Left cardiac atrium (tissue), 4 donors: Measurements from ENCODE around the gene TMEM51. TPM values are rescaled to one million over a fixed set of nuclear protein-coding genes. Genes with fewer than 3 reads are reported as not detected.

ENCODE experiments used
- ATAC-seq, 2 donors: fragments of 200-7000 bp; cut with Tn5 transposase; one replicate each; pipeline ENCODE4 v1.9.1; 2020; ENCODE audit warnings: mild to moderate bottlenecking in 2 of 2, moderate library complexity in 2 of 2
- DNase-seq: peaks from one replicate; pipeline ENCODE4 v3.0.0-alpha.2; 2020
- intact Hi-C, 2 donors: fragments of 100-400 bp; cut with DNase I; formaldehyde crosslinking; loops; one replicate each; pipeline versions ENCODE4 v1.14.1 to v1.15.1; 2022 to 2023
- total RNA-seq, 2 donors: library from RNA; stranded (reverse); fragmentation: NEBNext Ultra II Directional; extraction: Animal tissue kit (Norgen Biotek cat#: 25700); gene quantifications; one replicate each; pipeline ENCODE4 v1.2.1, GENCODE V29; 2021
- donor health status: DM: no; HTN: yes; CAD: no.
- donor health status: DM: no; HTN: yes; CAD: no; lungs with severe emphysema.
- donor health status: DM: yes; HTN: yes; CAD: no.
- donor health status: Dilated cardiomyopathy.

Gene TMEM51
- total RNA-seq, 2 donors from 2014 or later, result 4.2 to 4.3 TPM

DNA sequence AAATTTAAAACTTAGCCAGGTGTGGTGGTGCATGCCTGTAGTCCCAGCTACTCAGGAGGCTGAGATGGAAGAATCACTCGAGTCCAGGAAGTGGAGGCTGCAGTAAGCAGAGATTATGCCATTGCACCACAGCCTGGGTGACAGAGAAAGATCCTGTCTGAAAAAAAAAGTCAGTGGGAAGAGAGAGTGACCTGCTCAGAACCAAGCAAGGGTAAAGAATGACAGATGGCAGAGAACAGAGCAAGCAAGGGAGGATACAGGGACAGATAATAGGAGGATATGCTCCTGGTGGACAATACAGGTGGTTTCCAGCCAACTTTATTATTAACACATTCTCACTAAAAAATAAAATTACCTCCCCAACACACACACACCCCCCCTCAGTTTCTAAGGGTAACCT lies 4.6 kb upstream of the TMEM51 start:
- ATAC-seq, result no peak
- DNase-seq, result no peak
- intact Hi-C loops, result no loop called here

DNA sequence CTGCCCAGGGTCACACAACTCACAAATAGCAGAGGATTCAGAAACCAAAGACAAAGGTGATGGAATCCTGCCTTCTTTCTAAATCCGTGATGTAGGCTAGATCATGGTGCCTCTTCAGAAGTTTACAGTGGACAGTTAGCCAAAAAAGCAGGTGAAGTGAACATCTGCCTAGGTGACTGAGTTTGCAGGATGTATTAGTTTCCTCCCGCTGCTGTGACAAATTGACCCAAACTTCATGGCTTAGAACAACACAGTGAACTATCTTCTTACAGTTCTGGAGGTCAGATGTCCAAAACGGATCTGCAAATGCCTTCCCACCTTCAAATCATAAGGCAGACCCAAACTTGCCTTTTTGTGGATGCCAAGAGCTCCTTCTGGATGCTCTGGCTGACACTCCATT lies 3.2 kb upstream of the TMEM51 start:
- no peak for ATAC-seq
- no peak for DNase-seq
- intact Hi-C loops, result loop anchor here in 1 of 2 donors (5.0 kb wide), 1 partner anchor 122 kb away; no protein-coding TSS in a partner anchor

DNA sequence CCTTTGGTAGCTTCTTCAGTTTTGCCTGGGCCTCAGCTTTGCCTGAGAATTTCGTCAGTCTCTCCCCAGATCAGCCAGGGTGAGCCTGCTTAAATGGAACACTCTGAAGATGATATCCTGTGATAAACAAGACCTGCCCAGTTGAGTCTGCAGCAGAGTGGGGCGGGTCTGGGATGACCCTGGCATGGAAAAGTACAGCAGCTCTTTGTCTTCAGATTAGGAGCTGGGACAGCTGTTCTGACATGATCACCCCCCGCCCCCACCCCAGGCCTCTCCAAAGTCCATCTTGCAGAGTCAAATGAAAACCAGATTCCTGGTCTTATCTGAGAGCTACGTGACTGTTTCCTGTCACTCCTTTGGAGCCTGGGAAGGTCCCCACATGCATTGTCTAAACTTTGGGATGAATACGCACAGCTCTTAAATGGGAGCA lies 2.2 kb upstream of the TMEM51 start:
- intact Hi-C loops, result loop anchor here in 1 of 2 donors (5.0 kb wide), 1 partner anchor 121 kb away; no protein-coding TSS in a partner anchor
- DNase-seq (no peak), ATAC-seq (no peak)

DNA sequence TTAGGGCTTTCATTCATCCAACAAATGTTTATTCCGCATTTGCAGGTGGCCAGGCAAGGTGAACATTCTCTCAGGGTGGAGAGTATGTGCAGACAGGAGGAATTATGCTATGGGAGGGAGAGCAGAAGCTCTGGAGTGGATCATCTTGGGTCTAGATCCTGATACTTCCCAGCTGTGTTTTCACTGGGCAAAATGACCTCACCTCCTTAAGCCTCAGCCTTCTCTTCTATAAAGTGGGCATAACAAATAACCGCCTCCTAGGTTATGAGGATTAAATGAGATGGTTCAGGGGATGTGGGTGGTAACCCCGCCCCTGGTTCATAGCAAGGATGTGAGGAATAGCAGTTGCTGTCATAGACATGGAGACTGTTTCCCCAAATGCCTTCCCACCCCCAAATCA lies 1.7 kb upstream of the TMEM51 start:
- intact Hi-C loops, result loop anchor here in 1 of 2 donors (5.0 kb wide), 1 partner anchor 120 kb away; no protein-coding TSS in a partner anchor
- no peak for ATAC-seq
- DNase-seq, result no peak

DNA sequence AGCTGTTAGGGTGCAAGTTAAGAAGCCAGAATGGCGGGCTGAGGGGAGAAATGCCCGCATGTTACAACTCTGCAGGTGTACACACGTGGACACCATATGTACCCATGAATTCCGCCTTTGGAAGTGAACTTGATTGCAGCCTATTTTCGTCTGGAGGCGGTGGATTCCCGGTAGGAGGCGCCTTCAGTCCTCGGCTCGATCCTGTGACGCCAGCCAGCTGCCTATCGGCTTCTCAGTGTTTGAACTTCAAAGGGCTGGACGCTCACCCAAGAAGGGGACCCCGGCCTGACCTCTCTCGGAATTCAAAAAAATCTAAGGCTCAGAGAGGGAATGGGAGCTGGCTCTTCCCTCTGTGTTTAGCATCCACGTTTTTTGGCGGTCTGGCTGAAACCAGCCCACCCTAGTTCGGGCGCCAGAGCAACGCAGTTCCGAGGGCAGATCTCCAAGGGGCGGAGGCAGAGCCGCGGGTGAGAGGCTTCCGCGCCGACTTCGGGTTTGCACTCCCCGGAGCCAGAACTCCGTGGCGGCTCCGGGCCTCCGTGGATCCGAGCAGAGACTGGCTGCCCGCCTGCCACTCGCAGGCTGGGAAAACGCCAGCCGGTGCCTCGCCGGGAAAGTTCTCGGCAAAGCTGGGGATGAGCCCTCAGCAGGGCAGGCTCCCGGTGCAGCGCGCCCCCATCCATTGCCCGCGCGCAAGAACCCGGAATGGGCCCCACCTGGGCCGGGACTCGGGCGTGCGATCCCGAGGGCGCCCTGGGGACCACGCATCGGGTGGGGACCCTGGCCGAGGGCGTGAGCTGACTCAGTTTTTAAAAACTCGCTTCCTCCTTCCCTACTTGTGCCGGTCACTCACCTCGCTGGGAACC lies 996 bp upstream of the TMEM51 start:
- ATAC-seq (peak; percentile 67 to 71), DNase-seq (peak; percentile 88)
- intact Hi-C loops, result loop anchor here in 1 of 2 donors (5.0 kb wide), 1 partner anchor 120 kb away; no protein-coding TSS in a partner anchor

DNA sequence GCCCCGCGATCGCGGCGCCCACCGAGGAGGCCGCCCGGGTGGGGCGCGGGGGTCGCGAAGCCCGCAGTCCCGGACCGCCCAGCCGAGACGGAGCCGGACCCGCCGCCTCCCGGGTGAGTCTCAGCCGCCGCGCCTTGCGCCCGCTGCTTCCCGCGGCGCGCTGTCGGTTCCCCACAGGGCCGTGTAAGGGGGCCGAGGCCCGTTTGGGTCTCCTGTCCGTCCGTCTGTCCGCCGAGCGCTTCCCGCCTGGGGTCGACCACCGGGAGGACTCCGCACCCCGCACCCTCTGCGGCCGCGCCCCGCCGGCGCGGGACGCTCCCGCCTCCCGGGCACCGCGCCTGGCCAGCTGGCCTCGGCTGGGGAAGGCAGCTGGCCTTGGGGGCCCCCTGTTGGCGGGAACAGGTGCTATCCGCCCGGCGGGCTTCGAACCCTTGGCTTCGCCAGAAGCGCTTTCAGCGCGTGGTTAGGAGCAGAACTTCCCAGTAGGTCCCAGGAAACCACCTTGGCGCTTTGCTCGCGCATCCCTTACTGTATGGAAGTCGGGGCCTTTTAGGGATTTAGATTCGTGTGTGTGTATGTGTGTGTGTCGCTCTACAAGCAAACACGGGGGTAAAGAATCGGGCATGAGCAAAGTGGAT lies 414 bp downstream of the TMEM51 start:
- intact Hi-C loops, result loop anchor here (1.0 to 5.0 kb wide), 2 partner anchors 118 kb away; no protein-coding TSS in a partner anchor

DNA sequence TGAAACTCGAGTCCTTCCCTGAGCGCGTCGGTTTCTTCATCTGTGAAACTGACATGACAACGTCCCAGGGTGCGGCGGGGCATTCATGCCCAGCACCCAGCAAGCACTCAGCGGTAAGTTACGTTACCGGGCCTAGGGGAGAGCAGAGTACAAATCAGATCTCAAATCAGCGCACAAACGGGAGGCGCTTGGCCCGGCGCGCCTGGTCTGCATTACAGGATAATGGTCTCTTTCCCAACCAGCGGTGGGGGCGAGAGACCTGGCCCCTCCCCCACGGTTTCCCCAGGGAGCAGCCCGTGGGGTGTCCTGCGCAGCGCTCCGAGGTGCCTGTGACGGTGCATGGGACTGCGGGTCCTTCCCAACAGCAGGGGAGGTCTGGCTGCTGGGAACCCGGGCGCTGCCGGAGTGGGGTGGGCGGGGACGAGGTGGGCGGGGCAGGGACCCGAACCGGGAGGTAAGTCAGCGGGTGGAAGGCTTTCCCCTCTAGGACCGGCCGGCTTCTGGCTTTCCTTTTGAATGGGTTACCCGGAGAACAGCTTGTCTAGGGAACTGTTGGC lies 1.0 kb downstream of the TMEM51 start:
- ATAC-seq (peak in 1 of 2 donors; percentile 1), DNase-seq (peak; percentile 44)
- intact Hi-C loops, result loop anchor here (1.0 to 5.0 kb wide), 2 partner anchors 118 kb away; no protein-coding TSS in a partner anchor

More for the DNA sequence above, 414 bp downstream of the TMEM51 start:
- ATAC-seq (peak; percentile 50 to 55), DNase-seq (peak; percentile 73)

DNA sequence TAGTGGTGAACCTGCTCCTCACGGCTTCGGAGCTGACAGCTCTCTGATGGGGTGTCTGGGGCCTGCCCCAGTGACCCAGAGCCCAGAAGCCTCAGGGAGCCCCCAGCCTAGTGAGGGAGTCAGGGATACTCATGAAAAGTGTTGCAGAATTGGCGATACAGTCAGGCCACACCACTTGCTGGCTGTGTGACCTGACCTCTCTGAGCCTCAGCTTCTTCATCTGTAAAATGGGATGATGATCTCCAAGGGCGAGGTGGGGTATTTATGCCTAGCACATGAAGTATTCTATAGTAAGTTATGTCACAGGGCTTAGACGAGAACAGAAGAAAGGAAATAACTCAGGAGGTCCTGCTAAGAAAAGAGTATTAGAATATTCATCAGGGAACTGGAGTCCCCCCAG lies 1.6 kb downstream of the TMEM51 start:
- DNase-seq, result no peak
- intact Hi-C loops, result no loop called here
- ATAC-seq, result no peak

DNA sequence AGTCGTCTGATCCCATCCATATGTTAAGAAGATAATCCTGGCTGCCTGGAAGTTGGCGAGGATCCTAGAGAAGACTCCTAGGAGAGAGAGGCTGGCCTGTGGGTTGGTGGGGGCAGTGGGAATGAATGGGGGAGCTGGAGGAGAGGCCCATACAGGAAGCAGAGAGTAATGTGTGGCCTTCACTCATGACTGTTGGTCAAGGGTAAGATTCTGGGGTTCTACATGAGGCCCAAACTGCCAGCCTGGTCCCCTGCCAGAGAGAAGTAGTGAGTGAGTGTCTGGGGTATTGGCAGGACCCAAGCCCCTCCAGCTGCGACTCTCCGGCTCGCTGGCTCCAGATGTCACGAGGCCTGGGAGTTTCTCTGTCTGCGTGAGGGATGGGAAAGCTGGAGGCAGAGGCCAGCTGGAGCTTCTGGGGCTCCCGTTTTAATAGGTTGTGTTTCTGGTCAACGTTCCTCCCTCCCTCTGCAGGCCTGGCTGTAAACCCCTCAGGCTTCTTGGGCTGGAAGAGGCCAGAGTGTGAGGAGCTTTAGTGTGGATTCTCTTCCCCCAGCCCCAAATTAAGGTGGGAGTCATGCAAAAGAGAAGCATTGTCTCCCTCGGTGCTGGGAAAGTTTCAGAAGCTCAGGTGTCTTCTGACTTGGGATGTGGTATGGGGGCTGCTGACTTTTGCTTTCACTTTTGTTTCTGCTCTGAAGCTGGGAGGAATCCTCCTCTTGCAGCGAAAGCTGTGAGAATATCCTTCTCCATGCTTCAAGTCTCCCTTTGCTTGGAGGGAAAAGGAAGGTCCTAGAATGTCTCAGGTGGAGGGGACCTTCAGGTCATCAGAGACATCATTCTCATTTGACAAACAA lies 2.6 kb downstream of the TMEM51 start:
- no peak for DNase-seq
- intact Hi-C loops, result no loop called here
- no peak for ATAC-seq

DNA sequence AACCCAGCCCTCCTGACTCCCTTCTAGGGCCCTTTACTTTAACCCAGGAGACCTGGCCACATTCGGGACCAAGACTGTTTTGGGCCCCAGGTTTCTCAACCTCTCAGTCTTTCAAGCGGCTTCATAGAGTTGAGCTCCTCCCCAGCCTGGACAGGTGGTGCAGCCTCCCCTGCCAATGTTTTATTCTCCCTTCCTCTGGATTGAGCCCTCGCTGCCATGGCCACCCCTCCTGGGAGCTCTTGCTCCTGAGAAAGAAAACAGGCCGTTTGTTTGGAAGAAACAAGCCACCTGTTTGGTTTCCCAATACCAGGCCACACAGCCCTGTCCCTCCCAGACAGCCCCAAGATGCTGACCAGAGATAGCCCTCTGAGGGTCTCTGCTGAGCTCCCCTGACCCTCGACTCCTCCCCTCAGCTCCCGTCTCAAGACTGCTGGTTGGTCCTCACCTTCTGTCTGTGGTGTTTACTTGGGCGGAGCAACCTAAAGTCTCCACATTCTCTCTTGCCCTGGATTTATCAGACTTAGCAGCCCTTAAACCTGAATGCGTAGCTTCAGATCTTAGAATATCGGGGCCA lies 3.3 kb downstream of the TMEM51 start:
- DNase-seq (no peak), ATAC-seq (no peak)
- intact Hi-C loops, result no loop called here

DNA sequence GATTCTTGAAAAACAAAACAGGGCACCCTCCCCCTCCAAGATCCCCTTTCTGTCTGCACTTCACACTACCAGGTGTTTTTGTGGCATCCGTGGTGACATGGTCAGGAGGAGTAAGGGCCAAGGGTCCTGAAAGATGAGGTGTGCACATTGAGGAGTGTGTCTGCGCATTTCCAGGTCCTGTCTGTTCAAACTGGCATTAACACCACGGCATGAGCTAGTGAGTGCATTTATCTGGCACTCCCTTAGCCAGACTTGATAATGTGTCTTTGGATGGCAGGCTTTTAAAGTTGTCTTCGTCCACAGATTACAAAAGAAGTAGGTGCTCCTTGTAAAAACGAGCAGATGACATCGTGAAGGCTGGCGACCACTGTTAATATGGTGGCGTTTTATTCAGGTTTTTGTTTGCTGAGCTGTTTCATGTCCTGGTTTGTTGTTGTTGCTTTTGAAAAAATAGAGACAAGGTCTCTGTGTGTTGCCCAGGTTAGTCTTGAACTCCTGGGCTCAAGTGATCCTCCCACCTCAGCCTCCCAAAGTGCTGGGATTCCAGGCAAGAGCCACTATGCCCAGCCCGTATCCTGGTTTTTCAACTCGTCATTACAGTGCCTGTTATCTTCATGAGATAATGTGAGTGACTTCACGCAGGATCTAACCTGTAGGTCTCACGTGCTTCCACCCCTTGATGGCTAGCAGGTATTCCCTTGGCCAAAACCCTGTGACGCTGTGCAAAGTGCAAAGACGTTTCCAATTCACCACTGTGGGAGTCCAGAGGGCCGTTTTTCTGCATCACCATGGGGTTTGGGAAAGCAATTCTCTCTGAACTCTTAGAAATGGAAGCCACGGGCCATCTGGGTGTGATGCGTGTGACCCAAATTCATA lies 4.2 kb downstream of the TMEM51 start:
- ATAC-seq (no peak), DNase-seq (no peak)
- intact Hi-C loops, result no loop called here

DNA sequence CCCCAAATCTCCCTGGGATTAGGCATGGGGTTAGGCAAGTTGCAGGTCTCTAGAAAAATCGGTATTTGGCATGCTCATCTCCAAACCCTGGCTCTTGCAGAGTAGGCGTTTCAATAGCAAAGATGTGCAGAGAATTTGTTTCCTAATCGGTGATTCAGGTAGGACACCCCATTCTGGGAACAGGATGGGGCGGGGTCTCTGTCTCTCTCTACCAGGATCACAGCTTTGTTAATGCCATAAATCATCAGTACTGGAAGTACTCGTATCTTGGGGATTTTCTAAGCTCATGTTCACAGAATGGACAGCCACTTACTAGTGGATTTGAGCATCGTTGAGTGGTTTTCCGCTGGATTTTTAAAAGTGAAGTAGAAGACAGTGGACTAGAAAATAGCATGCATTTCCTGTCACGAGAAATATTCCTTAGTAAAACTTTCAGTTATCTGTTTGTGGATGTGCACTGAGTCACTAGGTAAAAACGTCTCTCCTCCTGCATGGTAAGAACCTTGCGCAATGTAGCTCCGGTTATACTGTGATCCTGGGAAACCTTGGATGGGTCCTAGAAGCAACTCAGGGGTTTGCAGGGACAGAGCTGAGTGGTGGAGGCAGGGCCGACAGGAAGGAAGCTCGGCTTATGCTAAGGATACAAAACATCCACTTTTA lies 5.1 kb downstream of the TMEM51 start:
- ATAC-seq, result no peak
- intact Hi-C loops, result no loop called here
- no peak for DNase-seq

DNA sequence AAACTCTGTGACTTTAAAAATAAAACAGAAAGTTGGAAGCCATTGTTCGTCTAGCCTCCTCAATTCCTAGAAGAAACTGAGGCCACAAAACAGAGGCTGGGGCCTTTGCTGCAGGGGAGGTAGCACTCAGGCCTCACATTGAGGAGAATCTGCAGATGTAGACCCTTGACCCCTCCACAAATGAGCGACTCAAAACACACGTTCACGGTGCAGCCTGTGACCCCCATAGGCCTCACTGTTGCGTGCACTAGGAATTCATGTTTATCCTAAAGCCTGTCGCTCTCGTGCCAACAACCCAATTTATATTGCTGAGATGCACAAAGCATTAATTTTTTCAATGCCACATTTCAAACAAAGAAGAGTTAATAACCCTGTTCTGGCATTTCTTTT lies 5.6 kb downstream of the TMEM51 start:
- intact Hi-C loops, result no loop called here

DNA sequence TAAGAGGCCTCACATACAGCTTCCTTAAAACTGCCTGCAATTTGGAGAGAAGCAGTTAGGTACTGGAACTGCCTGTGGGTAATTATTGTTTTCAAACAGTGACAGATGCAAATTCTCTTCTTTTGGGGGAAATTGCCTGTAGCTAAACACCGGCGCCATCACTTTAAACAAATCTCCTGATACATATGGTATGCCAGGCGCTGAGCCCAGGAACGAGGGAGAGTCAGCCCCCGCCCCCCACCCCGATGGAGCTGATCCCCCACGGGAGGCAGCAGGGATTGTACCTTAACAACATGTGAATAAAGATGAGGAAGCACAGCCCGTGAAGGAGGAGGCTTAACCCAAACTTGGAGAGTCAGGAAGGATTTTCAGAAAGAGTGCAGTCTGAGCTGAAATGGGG lies 7.1 kb downstream of the TMEM51 start:
- DNase-seq (no peak), ATAC-seq (no peak)
- intact Hi-C loops, result no loop called here

More for the DNA sequence above, 5.6 kb downstream of the TMEM51 start:
- ATAC-seq (no peak), DNase-seq (no peak)

DNA sequence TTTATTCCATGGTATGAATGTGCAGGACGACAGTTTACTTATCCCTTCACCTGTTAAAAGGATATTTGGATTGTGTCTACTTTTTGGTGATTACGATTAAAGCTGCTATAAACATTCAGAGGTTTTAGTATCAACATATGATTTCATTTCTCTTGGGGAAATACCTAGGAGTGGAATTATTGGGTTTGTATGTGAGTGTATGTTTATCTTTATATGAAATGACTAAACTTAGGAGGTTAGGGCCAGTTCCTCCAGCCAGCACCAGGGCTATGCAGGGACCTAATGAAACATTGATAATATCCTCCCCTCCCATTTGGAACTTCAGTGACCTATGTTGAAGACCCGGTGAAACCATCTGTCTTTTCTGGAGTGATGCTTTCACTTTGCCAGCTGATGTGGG lies 13.8 kb downstream of the TMEM51 start:
- DNase-seq, result no peak
- ATAC-seq, result no peak
- intact Hi-C loops, result no loop called here

DNA sequence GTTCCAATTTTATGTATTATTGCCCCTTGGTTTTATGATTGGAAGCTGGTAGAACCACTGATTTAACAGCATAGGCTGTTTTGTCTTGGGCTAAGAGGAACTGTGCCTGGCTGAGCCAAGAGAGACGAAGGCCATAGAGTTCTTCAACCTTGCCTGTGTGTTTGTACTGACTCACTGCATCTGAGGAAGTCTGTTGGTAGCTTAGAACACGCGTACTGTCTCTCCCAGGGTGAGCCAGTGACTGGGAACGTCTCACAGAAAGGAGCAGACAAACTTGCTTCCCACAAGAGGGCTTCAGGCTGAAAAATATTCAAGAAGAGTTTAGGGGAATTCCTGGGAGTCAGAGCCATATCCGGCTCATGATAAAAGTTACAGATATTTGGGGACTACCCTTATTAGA lies 14.9 kb downstream of the TMEM51 start:
- intact Hi-C loops, result no loop called here
- DNase-seq, result no peak
- peak in 1 of 2 donors; percentile 80 for ATAC-seq

DNA sequence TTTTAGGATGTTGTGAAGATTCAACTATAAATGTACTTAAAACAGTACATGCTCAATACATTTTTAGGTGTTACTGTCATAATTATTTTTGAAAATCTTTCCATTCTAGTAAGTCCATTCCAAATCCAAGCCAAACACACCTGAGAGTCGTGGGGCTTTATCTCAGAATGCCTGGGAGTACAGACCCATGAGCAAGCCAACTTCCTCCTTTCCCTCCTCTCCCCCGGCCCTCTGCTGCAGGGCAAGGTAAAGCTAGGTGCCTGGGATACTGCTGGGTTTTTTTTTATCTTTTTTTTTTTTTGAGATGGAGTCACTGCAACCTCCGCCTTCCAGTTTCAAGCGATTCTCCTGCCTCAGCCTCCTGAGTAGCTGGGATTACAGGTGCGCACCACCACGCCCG lies 16.5 kb downstream of the TMEM51 start:
- intact Hi-C loops, result no loop called here
- ATAC-seq, result no peak

More for the DNA sequence above, 16.5 kb downstream of the TMEM51 start:
- DNase-seq, result no peak
